Muscle of leg (tissue), 16 donors: ENCODE data around the gene PROB1. TPM values are rescaled to one million over a fixed set of nuclear protein-coding genes. Genes with fewer than 3 reads are reported as not detected.
"Not testable (repeated sequence)": the region's sequence is repeated elsewhere in the genome, so short reads cannot be mapped to it uniquely, and the experiment has no call there.

ENCODE experiments used
- DNase-seq: peaks from one replicate; pipeline ENCODE4 v3.0.0; 2013
- H3K27ac ChIP-seq: one replicate; pipeline ENCODE4 v1.5.1; 2013; ENCODE audit warnings: mild to moderate bottlenecking, low read length, control low read depth
- H3K27me3 ChIP-seq: one replicate; pipeline ENCODE4 v1.6.1; 2013; ENCODE audit warnings: low read length; ENCODE audit not compliant: control insufficient read depth, insufficient read depth
- H3K36me3 ChIP-seq: one replicate; pipeline ENCODE4 v1.6.1; 2013; ENCODE audit warnings: low read length; ENCODE audit not compliant: control insufficient read depth, insufficient read depth
- H3K4me1 ChIP-seq: one replicate; pipeline ENCODE4 v1.6.1; 2013; ENCODE audit warnings: low read length; ENCODE audit not compliant: control insufficient read depth, insufficient read depth
- H3K4me3 ChIP-seq: one replicate; pipeline ENCODE4 v1.5.1; 2013; ENCODE audit warnings: low read length, control low read depth
- H3K9me3 ChIP-seq: replicated peaks from 2 replicates; pipeline ENCODE4 v1.6.1; 2013; ENCODE audit warnings: low read depth, low read length; ENCODE audit not compliant: control insufficient read depth
- WGBS: methylation state at CpG from one replicate; pipeline ENCODE4 v1.1.5; 2013; ENCODE audit warnings: missing lambda C conversion rate; ENCODE audit not compliant: insufficient coverage; 5-methylcytosine and 5-hydroxymethylcytosine counted together
- long read RNA-seq, 11 donors: transcript quantifications; one replicate each; lab custom pipeline, GENCODE V29; 2026
- polyA plus RNA-seq, 8 donors: library from polyadenylated mRNA; unstranded; fragments of 120-200 nt; gene quantifications; one replicate each; pipeline versions ENCODE4 v1.2.1 to v1.2.3, GENCODE V29; 2013; ENCODE audit warnings: inconsistent platforms in 1 of 8, low replicate concordance in 1 of 8; ENCODE audit not compliant: insufficient read length in 8 of 8, insufficient read depth in 1 of 8
- total RNA-seq: library from RNA; stranded (reverse); fragments of 120-200 nt; gene quantifications from one replicate; pipeline ENCODE4 v1.2.4, GENCODE V29; 2013

The PROB1 gene, protein sequence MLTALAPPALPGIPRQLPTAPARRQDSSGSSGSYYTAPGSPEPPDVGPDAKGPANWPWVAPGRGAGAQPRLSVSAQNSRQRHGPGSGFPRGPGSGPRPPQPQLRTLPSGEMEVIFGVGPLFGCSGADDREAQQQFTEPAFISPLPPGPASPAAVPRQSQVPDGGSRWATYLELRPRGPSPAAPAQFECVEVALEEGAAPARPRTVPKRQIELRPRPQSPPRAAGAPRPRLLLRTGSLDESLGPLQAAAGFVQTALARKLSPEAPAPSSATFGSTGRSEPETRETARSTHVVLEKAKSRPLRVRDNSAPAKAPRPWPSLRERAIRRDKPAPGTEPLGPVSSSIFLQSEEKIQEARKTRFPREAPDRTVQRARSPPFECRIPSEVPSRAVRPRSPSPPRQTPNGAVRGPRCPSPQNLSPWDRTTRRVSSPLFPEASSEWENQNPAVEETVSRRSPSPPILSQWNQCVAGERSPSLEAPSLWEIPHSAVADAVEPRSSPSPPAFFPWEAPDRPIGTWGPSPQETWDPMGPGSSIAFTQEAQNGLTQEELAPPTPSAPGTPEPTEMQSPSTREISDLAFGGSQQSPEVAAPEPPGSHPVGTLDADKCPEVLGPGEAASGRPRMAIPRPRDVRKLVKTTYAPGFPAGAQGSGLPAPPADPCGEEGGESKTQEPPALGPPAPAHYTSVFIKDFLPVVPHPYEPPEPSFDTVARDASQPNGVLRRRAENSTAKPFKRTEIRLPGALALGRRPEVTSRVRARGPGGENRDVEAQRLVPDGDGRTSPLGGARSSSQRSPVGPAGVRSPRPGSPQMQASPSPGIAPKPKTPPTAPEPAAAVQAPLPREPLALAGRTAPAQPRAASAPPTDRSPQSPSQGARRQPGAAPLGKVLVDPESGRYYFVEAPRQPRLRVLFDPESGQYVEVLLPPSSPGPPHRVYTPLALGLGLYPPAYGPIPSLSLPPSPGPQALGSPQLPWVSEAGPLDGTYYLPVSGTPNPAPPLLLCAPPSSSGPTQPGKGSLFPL
- total RNA-seq (18.8 TPM), polyA plus RNA-seq (10 to 100 TPM; 27.8 to 54.2 (median 39.3) TPM)
- long read RNA-seq, donor 1, full-length matches to known transcripts = 29 of 29 reads
- long read RNA-seq, donor 1, partial matches to known transcripts = 0 of 29 reads
- long read RNA-seq, donor 1, other reads (novel, unspliced or antisense) = 0 of 29 reads
- long read RNA-seq, donor 2, full-length matches to known transcripts = 13 of 13 reads
- long read RNA-seq, donor 2, partial matches to known transcripts = 0 of 13 reads
- long read RNA-seq, donor 2, other reads (novel, unspliced or antisense) = 0 of 13 reads
- long read RNA-seq, donor 3, full-length matches to known transcripts = 86 of 86 reads
- long read RNA-seq, donor 3, partial matches to known transcripts = 0 of 86 reads
- long read RNA-seq, donor 3, other reads (novel, unspliced or antisense) = 0 of 86 reads
- long read RNA-seq, donor 4, full-length matches to known transcripts = 82 of 82 reads
- long read RNA-seq, donor 4, partial matches to known transcripts = 0 of 82 reads
- long read RNA-seq, donor 4, other reads (novel, unspliced or antisense) = 0 of 82 reads
- long read RNA-seq, donor 5, full-length matches to known transcripts = 84 of 84 reads
- long read RNA-seq, donor 5, partial matches to known transcripts = 0 of 84 reads
- long read RNA-seq, donor 5, other reads (novel, unspliced or antisense) = 0 of 84 reads
- long read RNA-seq, donor 6, full-length matches to known transcripts = 99 of 99 reads
- long read RNA-seq, donor 6, partial matches to known transcripts = 0 of 99 reads
- long read RNA-seq, donor 6, other reads (novel, unspliced or antisense) = 0 of 99 reads
- long read RNA-seq, donor 7, full-length matches to known transcripts = 71 of 71 reads
- long read RNA-seq, donor 7, partial matches to known transcripts = 0 of 71 reads
- long read RNA-seq, donor 7, other reads (novel, unspliced or antisense) = 0 of 71 reads
- long read RNA-seq, donor 8, full-length matches to known transcripts = 39 of 39 reads
- long read RNA-seq, donor 8, partial matches to known transcripts = 0 of 39 reads
- long read RNA-seq, donor 8, other reads (novel, unspliced or antisense) = 0 of 39 reads
- long read RNA-seq, donor 9, full-length matches to known transcripts = 95 of 95 reads
- long read RNA-seq, donor 9, partial matches to known transcripts = 0 of 95 reads
- long read RNA-seq, donor 9, other reads (novel, unspliced or antisense) = 0 of 95 reads
- long read RNA-seq, donor 10, full-length matches to known transcripts = 84 of 84 reads
- long read RNA-seq, donor 10, partial matches to known transcripts = 0 of 84 reads
- long read RNA-seq, donor 10, other reads (novel, unspliced or antisense) = 0 of 84 reads
- long read RNA-seq, donor 11, full-length matches to known transcripts = 77 of 77 reads
- long read RNA-seq, donor 11, partial matches to known transcripts = 0 of 77 reads
- long read RNA-seq, donor 11, other reads (novel, unspliced or antisense) = 0 of 77 reads

DNA sequence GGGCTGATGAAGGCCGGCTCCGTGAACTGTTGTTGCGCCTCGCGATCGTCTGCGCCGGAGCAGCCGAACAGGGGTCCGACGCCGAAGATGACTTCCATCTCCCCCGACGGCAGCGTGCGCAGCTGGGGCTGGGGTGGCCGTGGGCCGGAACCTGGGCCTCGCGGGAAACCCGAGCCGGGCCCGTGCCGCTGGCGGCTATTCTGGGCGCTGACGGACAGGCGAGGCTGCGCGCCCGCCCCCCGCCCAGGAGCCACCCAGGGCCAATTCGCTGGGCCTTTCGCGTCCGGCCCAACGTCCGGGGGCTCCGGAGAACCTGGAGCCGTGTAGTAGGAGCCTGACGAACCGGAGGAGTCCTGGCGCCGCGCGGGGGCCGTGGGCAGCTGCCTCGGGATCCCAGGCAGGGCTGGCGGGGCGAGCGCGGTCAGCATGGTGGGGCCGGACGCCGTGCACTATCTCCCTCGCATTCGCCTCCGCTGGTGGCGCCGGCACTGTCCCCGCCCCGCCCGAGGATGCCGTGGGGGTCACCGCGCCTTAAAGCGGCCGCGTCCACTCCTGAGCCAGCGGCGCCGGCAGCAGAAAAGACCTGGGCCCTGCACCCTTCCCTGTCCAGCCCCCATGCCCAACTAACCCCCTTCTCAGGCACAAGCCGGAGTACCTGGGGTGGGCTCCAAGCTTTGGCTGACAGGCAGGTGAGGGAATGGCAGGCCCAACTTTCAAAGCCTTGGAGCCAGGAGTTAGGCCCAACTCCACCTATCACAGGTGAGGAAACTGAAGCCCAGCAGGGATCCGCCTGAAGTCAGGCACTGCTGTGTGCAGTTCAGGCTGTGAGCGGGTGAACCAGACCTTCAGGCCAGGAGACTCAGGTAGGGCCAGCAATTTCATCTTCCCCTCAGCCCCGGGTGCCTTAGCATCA, at the start of gene PROB1:
Gene PROB1 (minus strand): TSS at position 451 of the 913 bp plus-strand sequence. CDS start 23 bp downstream, at position 428.
- Histone ChIP-seq H3K4me1 (peaks cover 57% of the 10 kb centered on the region), H3K36me3 (peaks cover 15% of the 10 kb centered on the region), H3K9me3 (no peaks in the 10 kb centered on the region), H3K27me3 (peaks cover 39% of the 10 kb centered on the region), H3K27ac (peak within 1 kb of the TSS; percentile 91), H3K4me3 (peak within 1 kb of the TSS; percentile 66)
- WGBS = 7% methylated on average over 72 of the region's 76 CpGs
- DNase-seq = peak; percentile 72

DNA sequence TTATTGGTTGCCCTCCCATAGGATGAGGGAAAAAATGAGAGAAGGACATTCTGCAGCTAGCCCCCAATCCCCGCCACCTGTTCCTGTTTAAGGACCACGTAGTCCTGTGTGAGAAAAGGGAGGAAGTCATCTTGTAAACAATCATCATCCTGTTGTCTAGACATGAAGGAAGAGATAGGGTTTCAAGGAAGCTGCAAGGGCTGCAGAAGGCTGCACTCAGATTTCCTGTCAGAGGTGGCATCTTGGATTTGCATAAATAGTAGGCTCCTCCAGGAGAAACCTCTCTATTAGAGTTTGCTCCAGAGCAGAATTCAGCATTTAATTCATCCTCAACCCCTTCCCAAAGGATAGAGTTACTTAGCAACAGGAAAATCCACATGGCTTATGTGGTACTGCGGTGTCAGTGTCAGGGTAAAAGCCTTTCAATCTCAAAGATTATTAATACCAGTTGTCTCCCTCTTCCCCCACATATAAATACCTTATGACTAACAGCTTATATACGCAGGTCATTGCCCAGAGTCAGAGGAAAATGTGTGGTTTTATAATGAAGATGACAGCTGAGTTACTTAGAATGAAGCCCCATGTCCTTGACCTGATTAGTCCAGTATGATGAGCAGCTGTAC, 49.0 kb upstream of the PROB1 start:
- Histone ChIP-seq H3K27ac (peak overlapping the region; percentile 13), H3K36me3 (no peaks in the 10 kb centered on the region), H3K9me3 (no peaks in the 10 kb centered on the region), H3K4me3 (no peak overlapping the region), H3K4me1 (peaks cover 18% of the 10 kb centered on the region), H3K27me3 (no peaks in the 10 kb centered on the region)
- no CpG with 5 or more reads among the region's 4 CpGs for WGBS
- peak; percentile 46 for DNase-seq

DNA sequence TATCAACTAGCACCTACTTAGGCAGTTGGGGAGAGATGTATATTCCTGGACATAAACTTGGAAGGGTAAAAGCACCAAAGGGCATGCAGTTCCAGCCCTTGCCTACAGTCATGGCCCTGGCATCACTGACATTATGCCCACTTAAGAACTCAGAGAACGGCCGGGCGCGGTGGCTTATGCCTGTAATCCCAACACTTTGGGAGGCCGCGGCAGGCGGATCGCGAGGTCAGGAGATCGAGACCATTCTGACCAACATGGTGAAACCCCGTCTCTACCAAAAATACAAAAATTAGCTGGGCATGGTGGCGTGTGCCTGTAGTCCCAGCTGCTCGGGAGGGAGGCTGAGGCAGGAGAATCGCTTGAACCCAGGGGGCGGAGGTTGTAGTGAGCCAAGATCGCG, 45.5 kb upstream of the PROB1 start:
- not testable (repeated sequence) for DNase-seq, H3K27me3 ChIP-seq, H3K9me3 ChIP-seq, H3K36me3 ChIP-seq, H3K4me3 ChIP-seq, H3K27ac ChIP-seq
- H3K4me1 ChIP-seq = peaks cover 17% of the 10 kb centered on the region
- 97% methylated on average over 14 of the region's 17 CpGs for WGBS

DNA sequence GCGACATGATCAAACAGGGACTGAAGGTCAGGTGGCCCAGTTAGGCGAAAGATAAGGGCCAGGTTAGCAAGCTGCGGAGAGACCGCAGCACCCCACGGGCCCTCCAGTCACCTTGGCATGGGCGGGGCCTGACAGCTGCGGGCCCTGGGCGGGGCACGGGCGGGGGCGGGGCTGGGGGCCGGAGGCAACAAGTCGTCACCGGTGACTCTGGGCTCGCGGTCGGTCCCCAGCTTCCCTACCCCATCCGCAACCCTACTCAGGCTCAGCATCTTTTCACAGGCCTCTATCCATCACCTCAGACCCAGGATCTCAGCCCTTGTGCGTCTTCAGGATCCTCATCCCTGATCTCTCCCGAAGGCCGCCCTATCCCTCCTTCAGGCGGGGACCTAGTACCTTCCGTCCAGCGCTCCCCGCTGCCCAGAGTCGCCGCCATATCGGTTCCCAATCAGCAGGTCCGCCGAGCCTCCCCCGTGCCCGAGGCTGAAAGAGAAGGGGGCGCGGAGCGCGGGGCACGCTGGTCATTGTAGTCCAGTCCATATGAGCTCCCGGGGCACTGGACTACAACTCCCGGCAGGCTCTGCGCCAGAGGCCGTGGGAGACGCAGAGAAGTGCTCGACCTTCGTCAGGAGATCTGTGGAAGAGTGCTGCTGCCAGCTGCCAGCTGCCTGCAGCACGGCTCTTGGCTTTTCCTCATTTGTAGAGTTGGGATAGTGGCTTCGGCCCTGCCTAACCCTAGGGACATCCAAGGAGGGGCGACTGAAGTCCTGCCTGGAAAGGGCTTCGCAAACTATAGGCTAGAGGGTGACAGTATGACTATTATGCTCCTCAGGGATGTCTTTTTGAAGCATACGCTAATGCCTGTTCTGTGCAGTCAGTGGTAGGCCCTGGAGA, 44.4 kb upstream of the PROB1 start, which contains the start of gene DNAJC18:
Gene DNAJC18 (minus strand): TSS at position 513 of the 891 bp plus-strand sequence. CDS start 80 bp downstream, at position 433.
- Histone ChIP-seq H3K27ac (peak within 1 kb of the TSS; percentile 99), H3K4me1 (peaks cover 14% of the 10 kb centered on the region), H3K36me3 (peaks cover 10% of the 10 kb centered on the region), H3K9me3 (no peaks in the 10 kb centered on the region), H3K4me3 (peak within 1 kb of the TSS; percentile 97), H3K27me3 (no peaks in the 10 kb centered on the region)
- DNase-seq = peak; percentile 97
- 2% methylated on average over 49 of the region's 49 CpGs for WGBS

DNA sequence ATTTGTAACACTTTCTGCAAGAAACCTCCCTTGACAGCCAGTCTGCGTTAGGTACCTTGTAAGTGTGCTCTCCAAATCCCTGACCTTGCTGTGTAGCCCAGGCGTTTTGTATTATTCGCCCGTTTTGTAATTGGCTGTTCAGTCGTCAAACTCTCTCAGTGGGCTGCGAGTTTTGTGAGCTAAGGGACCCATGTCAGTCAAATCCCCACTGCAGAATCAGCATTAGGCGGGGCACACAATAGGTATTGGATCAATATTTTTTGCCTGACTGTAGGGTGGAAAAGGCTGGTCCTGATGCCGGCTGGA, 43.8 kb upstream of the PROB1 start:
- H3K4me3 ChIP-seq = peak overlapping the region; percentile 97
- H3K36me3 ChIP-seq = peaks cover 12% of the 10 kb centered on the region
- H3K9me3 ChIP-seq = no peaks in the 10 kb centered on the region
- H3K4me1 ChIP-seq = peaks cover 11% of the 10 kb centered on the region
- DNase-seq = no peak
- no peaks in the 10 kb centered on the region for H3K27me3 ChIP-seq
- peak overlapping the region; percentile 69 for H3K27ac ChIP-seq
- 15% methylated on average over 7 of the region's 8 CpGs for WGBS

DNA sequence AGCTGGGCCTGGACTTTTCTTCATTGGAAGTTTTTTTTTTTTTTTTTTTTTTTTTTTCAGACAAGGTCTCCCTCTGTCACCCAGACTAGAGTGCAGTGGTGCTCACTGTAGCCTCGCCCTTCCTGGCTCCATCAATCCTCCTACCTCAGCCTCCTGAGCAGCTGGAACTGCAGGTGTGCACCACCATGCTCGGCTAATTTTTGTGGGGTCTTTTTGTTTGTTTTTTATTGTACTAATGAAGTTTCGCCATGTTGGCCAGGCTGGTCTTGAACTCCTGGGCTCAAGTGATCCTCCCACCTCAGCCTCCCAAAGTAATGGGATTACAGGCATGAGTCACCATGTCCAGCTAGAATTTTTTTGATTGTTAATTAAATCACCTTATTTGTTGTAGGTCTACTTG, 40.8 kb upstream of the PROB1 start:
- Histone ChIP-seq H3K4me1 (peaks cover 11% of the 10 kb centered on the region), H3K27ac (no peak overlapping the region), H3K9me3 (no peaks in the 10 kb centered on the region), H3K36me3 (peaks cover 22% of the 10 kb centered on the region), H3K27me3 (no peaks in the 10 kb centered on the region), H3K4me3 (no peak overlapping the region)
- WGBS = no CpG with 5 or more reads among the region's 3 CpGs
- no peak for DNase-seq

DNA sequence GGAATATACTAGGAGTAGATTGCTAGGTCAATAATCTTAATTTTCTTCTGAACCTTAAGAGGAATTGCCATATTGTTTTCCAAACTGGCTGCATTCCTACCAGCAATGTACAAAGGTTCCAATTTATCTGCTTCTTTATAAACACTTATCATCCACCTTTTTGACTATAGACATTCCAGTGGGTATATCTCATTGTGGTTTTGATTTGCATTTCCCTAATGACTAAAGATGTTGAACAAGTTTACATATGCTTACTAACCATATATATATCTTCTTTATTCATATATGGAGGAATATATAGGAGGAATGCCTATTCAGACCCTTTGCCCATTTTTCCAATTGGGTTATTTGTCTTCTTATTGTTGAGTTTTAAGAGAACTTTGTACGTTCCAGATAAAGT, 36.8 kb upstream of the PROB1 start:
- Histone ChIP-seq H3K27me3 (no peaks in the 10 kb centered on the region), H3K27ac (no peak overlapping the region), H3K4me1 (no peaks in the 10 kb centered on the region), H3K9me3 (no peaks in the 10 kb centered on the region), H3K36me3 (peaks cover 33% of the 10 kb centered on the region), H3K4me3 (no peak overlapping the region)
- WGBS = no CpG with 5 or more reads among the region's 1 CpG
- DNase-seq = no peak
